Upper lobe of left lung (tissue), 4 donors: ENCODE measurements around the gene GULP1.

Source experiments
- CTCF ChIP-seq, 6 experiments: fragments of 450-650 bp in 4 of 6; fragments of 200-600 bp in 2 of 6; sonication (generic) in 2 of 6; IDR thresholded peaks; one replicate each; pipeline ENCODE4 v1.5.1; 2016 to 2019; ENCODE audit warnings: antibody characterized with exemption in 6 of 6
- POLR2A ChIP-seq, 4 donors: fragments of 450-650 bp; IDR thresholded peaks; one replicate each; pipeline ENCODE4 v1.5.1; 2016 to 2017; ENCODE audit warnings: antibody characterized with exemption in 4 of 4, mild to moderate bottlenecking in 2 of 4

- no peak for TF ChIP-seq CTCF (IDR thresholded peaks at IDR 0.05)
- TF ChIP-seq POLR2A (IDR thresholded peaks at IDR 0.05) = no peak
These were observed 332.4 kb downstream of the GULP1 start for GRCh38 chr2:188623995-188624643.
